Liver (tissue), 2 donors: ENCODE results near the gene CARD19.

ENCODE experiments used
- YY1 ChIP-seq: IDR thresholded peaks from 2 replicates; pipeline ENCODE4 v1.6.1; 2016; ENCODE audit warnings: antibody characterized with exemption, mild to moderate bottlenecking
- TF ChIP-seq, protein P1 (sequence below): fragments of 150-350 bp; IDR thresholded peaks from 2 replicates; pipeline ENCODE4 v1.5.1; 2017; ENCODE audit warnings: improper control_type of control experiment, low read depth, low read length; ENCODE audit not compliant: missing input control
- donor health status: healthy.

DNA sequence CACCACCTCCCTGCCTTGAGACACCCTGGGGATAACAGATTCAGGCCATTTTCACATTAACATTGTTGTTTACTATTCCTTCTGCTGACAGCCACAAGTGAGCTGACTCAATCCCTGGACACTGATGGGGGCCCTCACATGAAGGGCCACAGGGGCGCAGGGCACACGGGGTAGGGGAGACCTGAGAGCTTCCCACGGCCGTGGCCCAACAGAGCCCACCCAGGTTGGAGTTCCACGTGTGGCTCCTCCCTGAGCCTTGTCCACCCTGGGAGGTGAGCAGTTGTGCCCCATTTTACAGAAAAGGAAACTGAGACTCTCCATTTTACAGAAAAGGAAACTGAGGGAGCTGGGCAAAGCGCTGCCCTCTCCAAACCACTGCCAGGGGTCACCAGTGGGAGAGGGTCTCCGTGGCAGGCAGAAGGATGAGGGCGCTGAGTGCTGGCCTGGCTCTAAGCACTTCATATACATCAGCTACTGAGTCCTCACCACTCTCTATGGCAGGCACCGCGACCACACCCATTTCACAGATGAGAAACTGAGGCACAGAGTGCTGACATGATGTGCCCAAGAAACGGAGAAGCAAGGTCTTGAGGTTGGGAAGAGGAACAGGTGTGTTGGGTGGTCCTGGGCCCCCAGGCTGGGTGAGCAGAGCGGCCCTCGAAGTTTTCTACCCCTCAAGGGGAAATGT is 35.7 kb downstream of the CARD19 start:
- TF ChIP-seq, protein P1, sequence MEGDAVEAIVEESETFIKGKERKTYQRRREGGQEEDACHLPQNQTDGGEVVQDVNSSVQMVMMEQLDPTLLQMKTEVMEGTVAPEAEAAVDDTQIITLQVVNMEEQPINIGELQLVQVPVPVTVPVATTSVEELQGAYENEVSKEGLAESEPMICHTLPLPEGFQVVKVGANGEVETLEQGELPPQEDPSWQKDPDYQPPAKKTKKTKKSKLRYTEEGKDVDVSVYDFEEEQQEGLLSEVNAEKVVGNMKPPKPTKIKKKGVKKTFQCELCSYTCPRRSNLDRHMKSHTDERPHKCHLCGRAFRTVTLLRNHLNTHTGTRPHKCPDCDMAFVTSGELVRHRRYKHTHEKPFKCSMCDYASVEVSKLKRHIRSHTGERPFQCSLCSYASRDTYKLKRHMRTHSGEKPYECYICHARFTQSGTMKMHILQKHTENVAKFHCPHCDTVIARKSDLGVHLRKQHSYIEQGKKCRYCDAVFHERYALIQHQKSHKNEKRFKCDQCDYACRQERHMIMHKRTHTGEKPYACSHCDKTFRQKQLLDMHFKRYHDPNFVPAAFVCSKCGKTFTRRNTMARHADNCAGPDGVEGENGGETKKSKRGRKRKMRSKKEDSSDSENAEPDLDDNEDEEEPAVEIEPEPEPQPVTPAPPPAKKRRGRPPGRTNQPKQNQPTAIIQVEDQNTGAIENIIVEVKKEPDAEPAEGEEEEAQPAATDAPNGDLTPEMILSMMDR = no peak
- no peak for TF ChIP-seq YY1
